Stimulated activated effector memory CD8-positive, alpha-beta T cell treated with anti-CD3 and anti-CD28 coated beads, Interleukin-12 subunit alpha, Interleukin-12 subunit beta, amount 100 ng/mL, for 72 hours (primary cell): ENCODE results near the gene LGALS3BP.
"Not testable (repeated sequence)": the region's sequence is repeated elsewhere in the genome, so short reads cannot be mapped to it uniquely, and the experiment has no call there.

Experiments used
- ATAC-seq: fragments of 150-1000 bp; cut with Tn5 transposase; 2 replicates; pipeline ENCODE4 v1.10.0; 2021
- DNase-seq, 2 donors: peaks; one replicate each; pipeline ENCODE4 v3.0.0; 2021 to 2022; ENCODE audit warnings: low spot score in 2 of 2
- H3K27ac Mint-ChIP-seq: one replicate; pipeline ENCODE4 v1.8.0; 2022; ENCODE audit warnings: mild to moderate bottlenecking, mixed read lengths
- H3K36me3 Mint-ChIP-seq: one replicate; pipeline ENCODE4 v1.8.0; 2022; ENCODE audit warnings: mild to moderate bottlenecking, mixed read lengths
- H3K4me1 Mint-ChIP-seq: one replicate; pipeline ENCODE4 v1.8.0; 2022; ENCODE audit warnings: mixed read lengths
- H3K4me3 Mint-ChIP-seq: one replicate; pipeline ENCODE4 v1.8.0; 2022; ENCODE audit warnings: mild to moderate bottlenecking, mixed read lengths
- H3K9me3 Mint-ChIP-seq: one replicate; pipeline ENCODE4 v1.8.0; 2022; ENCODE audit warnings: mixed read lengths

LGALS3BP gene

DNA sequence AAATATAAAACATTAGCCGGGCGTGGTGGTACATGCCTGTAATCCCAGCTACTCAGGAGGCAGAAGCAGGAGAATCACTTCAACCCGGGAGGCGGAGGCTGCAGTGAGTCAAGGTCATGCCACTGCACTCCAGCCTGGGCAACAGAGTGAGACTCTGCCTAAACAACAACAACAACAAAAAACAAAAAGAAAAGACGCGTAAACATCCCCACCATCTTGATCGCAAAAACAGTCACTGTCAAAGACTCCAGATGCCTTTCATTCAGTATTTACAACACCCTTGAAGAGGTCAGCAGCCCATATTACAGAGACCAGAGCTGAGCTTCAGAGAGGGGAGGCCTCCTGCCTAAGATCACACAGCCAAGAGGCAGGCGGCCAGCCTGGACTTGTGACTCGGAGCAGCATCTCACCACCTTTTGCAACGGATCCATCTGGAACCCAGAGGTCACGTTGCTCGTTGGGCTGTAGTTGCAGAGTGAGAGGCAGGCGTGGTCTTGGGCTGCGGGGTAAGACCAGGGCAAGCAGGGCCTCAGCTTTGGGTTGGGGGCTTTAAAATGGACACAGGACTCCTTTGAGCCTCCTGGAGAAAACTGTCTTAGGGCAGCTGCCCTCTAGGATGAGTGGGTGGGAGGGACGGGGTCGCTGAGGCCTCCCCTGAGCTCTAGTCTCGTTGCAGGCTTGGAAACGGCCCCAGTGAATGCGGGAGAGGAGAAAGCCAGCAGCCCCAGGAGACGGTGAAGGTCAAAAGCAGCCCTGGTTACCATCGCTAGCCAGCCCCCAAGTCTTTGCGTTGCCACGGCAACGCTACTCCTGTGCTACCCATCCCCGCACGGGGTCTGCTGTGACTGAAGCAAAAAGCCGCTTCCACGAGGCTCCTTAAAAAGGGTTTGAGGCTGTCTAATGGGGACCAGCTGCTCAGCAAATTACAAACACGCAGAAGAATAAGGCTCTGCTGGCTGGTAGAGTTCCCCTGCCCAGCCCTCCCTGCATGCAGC, 26.1 kb downstream of the LGALS3BP start:
- DNase-seq = no peak
- ATAC-seq = no peak
- Mint-ChIP-seq H3K36me3 (no peaks in the 10 kb centered on the region), H3K4me1 (peaks cover 18% of the 10 kb centered on the region), H3K27ac (no peak overlapping the region), H3K9me3 (peaks cover 4% of the 10 kb centered on the region), H3K4me3 (no peak overlapping the region)

DNA sequence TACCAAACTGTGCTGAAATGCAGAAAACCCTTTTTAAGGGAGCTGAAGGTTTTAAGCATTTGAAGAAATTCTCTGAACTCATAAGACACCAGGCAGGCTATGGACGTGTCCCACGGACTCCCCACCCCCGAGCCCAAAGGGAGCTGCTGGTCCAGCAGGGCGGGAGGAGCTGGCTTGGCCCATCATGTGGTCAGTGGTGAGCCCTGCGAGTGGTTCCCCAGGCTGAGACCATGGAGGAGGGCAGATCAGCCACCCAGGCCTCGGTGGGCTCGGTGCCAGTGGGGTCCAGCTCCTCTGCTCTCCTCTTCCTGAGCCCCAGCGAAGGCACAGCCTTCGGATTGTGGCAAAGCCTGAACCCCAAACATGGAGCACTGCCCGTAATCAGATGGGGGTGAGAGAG, 27.0 kb downstream of the LGALS3BP start:
- no peak for ATAC-seq
- Mint-ChIP-seq H3K4me3 (no peak overlapping the region), H3K27ac (no peak overlapping the region), H3K9me3 (peaks cover 4% of the 10 kb centered on the region), H3K4me1 (peaks cover 18% of the 10 kb centered on the region), H3K36me3 (no peaks in the 10 kb centered on the region)
- no peak for DNase-seq

DNA sequence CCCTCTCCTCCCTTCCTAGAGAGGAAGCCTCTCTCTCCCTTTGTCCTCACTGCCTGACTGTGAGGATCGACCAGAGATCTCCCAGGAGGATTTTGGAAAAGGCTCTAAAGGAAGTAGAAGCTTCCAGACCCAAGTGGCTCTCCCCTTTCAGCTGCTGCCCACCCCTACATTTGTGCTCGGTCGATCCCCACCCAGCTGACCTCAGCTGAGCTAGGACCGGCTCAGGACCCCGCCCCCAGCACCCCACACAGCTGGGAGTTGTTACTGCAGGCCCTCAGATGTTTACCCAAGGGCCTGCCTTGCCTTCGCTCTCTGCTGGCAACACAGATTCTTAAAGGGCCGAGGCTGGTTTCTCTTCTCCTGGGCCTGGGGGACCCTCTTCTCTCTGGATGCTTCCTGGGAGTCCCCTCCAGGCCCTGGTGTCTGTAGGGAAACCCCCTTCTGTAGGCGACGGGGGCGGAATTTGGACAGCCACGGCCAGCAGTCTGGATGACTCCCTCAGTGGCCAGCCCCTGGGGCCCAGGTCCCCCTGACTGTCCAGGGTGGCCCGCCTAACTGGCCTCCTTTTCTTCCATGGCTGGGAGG, 27.7 kb downstream of the LGALS3BP start:
- ATAC-seq (no peak), DNase-seq (no peak)
- no peak overlapping the region for H3K27ac Mint-ChIP-seq
- peaks cover 15% of the 10 kb centered on the region for H3K4me1 Mint-ChIP-seq
- peaks cover 4% of the 10 kb centered on the region for H3K9me3 Mint-ChIP-seq
- no peaks in the 10 kb centered on the region for H3K36me3 Mint-ChIP-seq
- H3K4me3 Mint-ChIP-seq = no peak overlapping the region

DNA sequence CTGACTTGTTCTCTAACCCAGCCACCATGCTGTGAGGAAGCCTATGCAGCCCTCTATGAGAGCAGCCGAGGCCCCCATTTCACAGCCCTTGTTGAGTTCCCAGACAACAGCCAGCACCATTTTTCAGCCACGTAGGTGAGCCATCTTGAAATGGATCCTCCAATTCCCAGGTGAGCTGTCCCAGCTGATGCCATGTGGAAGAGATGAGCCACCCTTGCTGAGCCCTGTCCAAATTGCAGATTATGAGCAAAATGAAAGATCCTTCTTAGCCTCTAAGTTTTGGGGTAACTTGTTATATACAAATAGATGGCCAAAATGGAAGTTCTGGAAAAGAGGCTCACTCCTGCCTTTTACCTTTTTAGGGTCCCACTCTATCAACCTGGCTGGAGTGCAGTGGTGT, 28.9 kb downstream of the LGALS3BP start:
- DNase-seq (no peak), ATAC-seq (no peak)
- peaks cover 8% of the 10 kb centered on the region for H3K4me1 Mint-ChIP-seq
- H3K27ac Mint-ChIP-seq = no peak overlapping the region
- H3K4me3 Mint-ChIP-seq = no peak overlapping the region
- H3K36me3 Mint-ChIP-seq = no peaks in the 10 kb centered on the region
- H3K9me3 Mint-ChIP-seq = peaks cover 4% of the 10 kb centered on the region

DNA sequence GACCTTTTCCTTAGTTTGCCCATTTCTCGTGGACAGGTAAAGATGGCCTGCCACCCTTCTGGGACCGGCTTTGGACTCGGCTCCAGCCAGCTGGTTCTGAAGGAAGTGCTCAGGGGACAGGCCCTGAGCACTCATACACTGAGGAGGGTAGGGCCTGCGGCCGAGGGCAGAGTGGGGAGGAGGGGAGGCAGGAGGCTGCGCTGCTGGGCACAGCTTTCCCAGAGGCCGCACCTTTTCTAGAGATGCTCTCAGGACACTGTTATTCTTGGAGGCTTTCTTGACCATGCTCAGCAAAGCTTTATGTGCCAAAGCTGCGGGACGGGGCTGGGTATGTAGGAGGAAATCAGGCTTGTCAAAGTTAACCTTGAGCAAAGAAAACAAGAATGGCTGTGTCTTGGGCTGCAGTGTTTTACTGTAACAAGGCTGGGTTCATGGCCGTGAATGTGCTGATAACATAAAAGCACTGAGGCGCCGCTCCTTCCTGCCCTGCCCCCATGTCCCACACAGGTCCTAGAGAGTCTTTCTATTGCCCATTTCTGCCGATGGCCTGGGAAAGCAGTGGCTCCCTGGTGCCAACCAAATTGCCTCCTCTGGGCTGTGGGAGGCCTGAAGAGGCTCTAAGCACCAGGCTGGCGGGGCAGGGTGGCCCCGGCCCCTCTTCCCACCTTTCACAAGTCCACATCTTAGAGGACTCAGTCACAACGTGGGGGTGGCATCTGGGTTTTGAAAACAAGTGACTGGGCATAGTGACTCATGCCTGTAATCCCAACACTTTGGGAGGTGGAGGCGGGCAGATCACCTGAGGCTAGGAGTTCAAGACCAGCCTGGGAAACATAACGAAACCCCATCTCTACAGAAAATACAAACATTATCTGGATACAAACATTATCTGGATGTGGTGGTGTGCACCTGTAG, 32.2 kb downstream of the LGALS3BP start:
- Mint-ChIP-seq H3K4me1 (no peaks in the 10 kb centered on the region), H3K27ac (no peak overlapping the region), H3K36me3 (no peaks in the 10 kb centered on the region), H3K9me3 (peaks cover 4% of the 10 kb centered on the region), H3K4me3 (no peak overlapping the region)
- ATAC-seq (no peak), DNase-seq (no peak)

DNA sequence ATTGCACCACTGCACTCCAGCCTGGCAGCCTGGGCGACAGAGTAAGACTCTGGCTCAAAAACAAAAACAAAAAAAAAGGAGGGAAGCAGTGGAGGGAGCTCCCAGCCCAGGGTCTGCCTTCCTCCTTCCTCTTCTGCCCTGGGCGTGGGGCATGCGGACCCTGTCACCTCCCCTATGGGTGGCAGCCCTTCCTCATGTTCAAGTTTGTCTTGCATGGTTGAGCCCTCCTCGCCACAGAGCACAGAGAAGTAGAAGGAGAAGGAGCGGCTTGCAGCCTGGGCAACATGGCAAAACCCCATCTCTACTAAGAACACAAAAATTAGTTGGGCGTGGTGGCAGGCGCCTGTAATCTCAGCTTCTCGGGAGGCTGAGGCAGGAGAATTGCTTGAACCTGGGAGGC, 33.1 kb downstream of the LGALS3BP start:
- Mint-ChIP-seq H3K27ac (no peak overlapping the region), H3K36me3 (no peaks in the 10 kb centered on the region), H3K4me3 (no peak overlapping the region), H3K4me1 (no peaks in the 10 kb centered on the region), H3K9me3 (peaks cover 4% of the 10 kb centered on the region)
- no peak for ATAC-seq
- no peak for DNase-seq

DNA sequence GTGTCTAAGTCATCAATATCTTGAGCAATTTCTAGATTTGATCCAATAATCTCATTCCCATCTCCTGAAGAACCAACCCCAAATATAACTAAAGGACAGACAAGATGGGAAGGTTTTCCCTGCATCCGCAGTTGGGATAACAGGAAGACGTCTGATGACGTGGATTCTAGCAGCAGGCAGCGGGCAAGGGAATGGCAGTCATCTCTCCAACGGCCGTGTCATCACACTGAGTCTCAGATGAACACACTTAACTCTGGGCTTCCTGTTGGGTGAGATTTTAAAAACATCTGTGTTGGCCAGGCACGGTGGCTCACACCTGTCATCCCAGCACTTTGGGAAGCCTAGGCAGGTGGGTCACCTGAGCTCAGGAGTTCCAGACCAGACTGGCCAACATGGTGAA, 33.6 kb downstream of the LGALS3BP start:
- H3K4me3 Mint-ChIP-seq = no peak overlapping the region
- H3K27ac Mint-ChIP-seq = no peak overlapping the region
- H3K9me3 Mint-ChIP-seq = peaks cover 4% of the 10 kb centered on the region
- ATAC-seq (no peak), DNase-seq (no peak)
- H3K36me3 Mint-ChIP-seq = no peaks in the 10 kb centered on the region
- no peaks in the 10 kb centered on the region for H3K4me1 Mint-ChIP-seq

DNA sequence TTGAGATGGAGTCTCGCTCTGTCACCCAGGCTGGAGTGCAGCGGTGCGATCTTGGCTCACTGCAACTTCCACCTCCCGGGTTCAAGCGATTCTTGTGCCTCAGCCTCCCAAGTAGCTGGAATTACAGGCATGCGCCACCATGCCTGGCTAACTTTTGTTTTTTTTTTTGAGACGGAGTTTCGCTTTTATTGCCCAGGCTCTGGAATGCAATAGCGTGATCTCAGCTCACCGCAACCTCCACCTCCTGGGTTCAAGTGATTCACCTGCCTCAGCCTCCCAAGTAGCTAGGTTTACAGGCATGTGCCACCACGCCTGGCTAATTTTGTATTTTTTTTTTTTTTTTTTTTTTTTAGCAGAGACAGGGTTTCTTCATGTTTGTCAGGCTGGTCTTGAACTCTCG, 34.3 kb downstream of the LGALS3BP start:
- not testable (repeated sequence) for ATAC-seq, DNase-seq, H3K9me3 Mint-ChIP-seq, H3K4me1 Mint-ChIP-seq, H3K27ac Mint-ChIP-seq, H3K36me3 Mint-ChIP-seq, H3K4me3 Mint-ChIP-seq

DNA sequence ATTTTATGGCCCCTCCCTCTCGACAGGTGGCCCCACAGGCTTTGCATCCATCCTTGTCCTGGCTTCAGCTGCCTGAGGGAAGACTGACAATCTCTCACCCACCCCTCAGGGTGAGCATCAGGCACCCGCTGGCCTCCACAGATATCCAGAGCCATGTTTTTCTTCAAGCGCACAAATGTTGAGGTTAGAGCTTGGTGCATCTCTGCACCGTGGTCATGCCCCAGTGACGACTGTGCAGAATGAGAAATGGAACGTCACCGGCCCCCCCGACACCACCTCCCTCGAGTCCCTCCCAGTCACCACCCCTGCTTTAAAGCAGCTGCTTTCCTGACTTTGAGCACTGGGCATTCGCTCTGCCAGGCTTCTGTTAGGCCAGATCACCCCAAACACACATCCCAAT, 34.8 kb downstream of the LGALS3BP start:
- no peaks in the 10 kb centered on the region for H3K36me3 Mint-ChIP-seq

DNA sequence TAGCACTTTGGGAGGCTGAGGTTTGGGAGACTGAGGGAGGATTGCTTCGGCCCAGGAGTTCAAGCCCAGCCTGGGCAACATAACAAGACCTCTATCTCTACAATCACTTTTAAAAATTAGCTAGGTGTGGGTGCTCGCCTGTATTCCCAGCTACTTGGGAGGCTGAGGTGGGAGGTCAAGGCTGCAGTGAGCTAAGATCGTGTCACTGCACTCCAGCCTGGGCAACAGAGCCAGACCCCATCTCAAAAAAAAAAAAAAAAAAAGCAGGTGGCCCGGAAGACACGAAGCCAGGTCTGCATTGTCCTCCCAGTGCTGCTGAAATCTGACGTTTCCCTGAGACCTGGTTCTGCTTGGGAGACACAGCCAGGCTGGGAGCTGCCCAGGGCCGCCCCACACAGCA, 35.7 kb downstream of the LGALS3BP start:
- no peak overlapping the region for H3K27ac Mint-ChIP-seq
- H3K36me3 Mint-ChIP-seq = no peaks in the 10 kb centered on the region
- H3K9me3 Mint-ChIP-seq = no peaks in the 10 kb centered on the region
- H3K4me3 Mint-ChIP-seq = no peak overlapping the region
- no peak for DNase-seq
- H3K4me1 Mint-ChIP-seq = no peaks in the 10 kb centered on the region
- no peak for ATAC-seq

More for the DNA sequence above, 34.8 kb downstream of the LGALS3BP start:
- Mint-ChIP-seq H3K27ac (no peak overlapping the region), H3K4me3 (no peak overlapping the region), H3K9me3 (no peaks in the 10 kb centered on the region), H3K4me1 (no peaks in the 10 kb centered on the region)
- ATAC-seq (no peak), DNase-seq (no peak)

DNA sequence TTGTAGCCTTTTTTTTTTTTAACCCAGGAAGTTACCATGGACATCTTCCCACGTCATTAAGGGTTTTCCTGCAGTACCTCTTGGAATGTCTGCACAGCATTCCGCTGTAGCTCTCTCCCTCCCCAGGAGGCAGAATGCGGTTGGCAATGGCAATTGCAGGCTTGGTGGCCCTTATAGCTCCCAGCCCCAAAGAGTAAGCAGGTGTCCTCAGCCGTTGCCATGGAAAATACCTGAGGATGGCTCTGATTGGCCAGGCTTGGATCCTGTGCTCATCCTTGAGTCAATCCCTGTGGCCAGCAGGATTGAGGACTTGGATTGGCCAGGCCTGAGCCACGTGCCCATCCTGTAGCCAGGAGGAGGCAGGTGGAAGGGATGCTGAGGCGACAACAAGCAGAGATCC, 39.0 kb downstream of the LGALS3BP start:
- ATAC-seq (no peak), DNase-seq (no peak)
- no peak overlapping the region for H3K4me3 Mint-ChIP-seq
- H3K9me3 Mint-ChIP-seq = no peaks in the 10 kb centered on the region
- no peak overlapping the region for H3K27ac Mint-ChIP-seq
- H3K4me1 Mint-ChIP-seq = no peaks in the 10 kb centered on the region
- no peaks in the 10 kb centered on the region for H3K36me3 Mint-ChIP-seq

DNA sequence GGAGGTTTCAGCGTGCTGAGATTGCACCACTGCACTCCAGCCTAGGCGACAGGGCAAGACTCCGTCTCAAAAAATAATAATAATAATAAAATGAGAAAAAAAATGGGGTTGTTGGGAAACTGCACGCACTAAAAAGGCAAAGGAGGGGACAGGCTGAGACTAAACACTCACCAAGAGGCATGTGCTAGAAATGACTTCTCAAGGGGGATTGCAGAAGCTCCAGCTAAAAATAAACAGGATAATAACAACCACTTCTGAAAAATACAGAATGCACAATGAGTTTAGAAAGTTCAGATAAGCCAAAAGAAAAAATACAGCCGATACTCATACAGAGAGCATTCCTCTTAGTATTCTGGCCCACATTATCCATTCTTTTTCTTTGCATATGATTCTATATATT, 39.5 kb downstream of the LGALS3BP start:
- Mint-ChIP-seq H3K4me3 (no peak overlapping the region), H3K27ac (no peak overlapping the region), H3K4me1 (peaks cover 2% of the 10 kb centered on the region), H3K36me3 (no peaks in the 10 kb centered on the region), H3K9me3 (no peaks in the 10 kb centered on the region)
- DNase-seq (no peak), ATAC-seq (no peak)

DNA sequence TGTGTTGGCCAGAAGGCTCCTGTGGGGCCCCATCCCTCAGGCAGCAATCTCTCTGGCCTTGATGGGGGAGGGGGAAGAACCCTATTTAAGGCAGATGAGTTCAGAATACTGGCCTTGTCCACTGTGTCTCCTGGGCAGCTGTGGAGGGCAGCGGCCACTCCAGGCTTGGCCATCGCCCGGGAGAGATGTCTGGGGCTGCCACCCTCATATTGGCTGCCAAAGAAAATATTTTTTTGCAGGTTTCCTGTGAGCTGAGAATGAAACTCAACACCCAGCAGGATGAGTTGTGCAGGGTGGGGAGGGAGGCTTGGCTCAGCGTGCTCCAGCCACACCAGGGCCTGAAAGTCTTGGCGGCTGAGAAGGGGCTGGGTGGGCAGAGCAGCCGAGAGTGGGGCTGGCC, 40.1 kb downstream of the LGALS3BP start:
- no peaks in the 10 kb centered on the region for H3K9me3 Mint-ChIP-seq
- H3K4me1 Mint-ChIP-seq = peaks cover 7% of the 10 kb centered on the region
- no peaks in the 10 kb centered on the region for H3K36me3 Mint-ChIP-seq
- H3K27ac Mint-ChIP-seq = no peak overlapping the region
- DNase-seq (no peak), ATAC-seq (no peak)
- no peak overlapping the region for H3K4me3 Mint-ChIP-seq

DNA sequence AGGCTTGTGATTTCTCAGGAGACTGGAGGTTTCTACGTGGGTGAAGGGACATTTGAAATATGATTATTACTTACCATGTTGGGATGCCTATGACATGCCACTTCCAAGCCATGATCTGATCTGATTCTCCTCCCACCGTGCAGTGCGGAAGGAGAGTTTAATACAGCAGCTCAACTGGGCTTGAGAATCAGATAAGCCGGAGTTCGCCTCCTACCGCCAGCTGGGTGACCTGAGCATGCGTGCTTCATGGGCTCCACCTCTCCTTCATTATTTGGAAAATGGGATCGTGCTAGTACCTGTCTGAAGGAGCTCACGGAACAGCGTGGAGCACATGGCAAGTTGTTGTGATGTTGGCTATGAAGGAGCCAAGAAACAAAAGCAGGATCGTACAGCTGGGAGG, 42.2 kb downstream of the LGALS3BP start:
- Mint-ChIP-seq H3K4me3 (no peak overlapping the region), H3K36me3 (no peaks in the 10 kb centered on the region), H3K27ac (no peak overlapping the region), H3K4me1 (peaks cover 27% of the 10 kb centered on the region), H3K9me3 (no peaks in the 10 kb centered on the region)
- ATAC-seq (no peak), DNase-seq (no peak)
